Measurements from ENCODE around the gene RPTOR. TPM values are rescaled to one million over a fixed set of nuclear protein-coding genes. Genes with fewer than 3 reads are reported as not detected.

Gene RPTOR
- total and polyA plus RNA-seq, 12 donors, result 7.9 to 30.3 (median 25.6) TPM

- peaks cover 0 to 70% (median 5%) of the 10 kb centered on the region in 9 donors for H3K36me3 ChIP-seq
- H3K27me3 ChIP-seq, result no peaks in the 10 kb centered on the region
- H3K4me1 ChIP-seq, result peaks cover 3 to 21% (median 10%) of the 10 kb centered on the region in 9 donors
- no peak for ATAC-seq
- no peak for TF ChIP-seq CTCF (IDR thresholded peaks at IDR 0.05)
- H3K9me3 ChIP-seq, result no peaks in the 10 kb centered on the region
- H3K4me3 ChIP-seq, result no peak overlapping the region
- DNase-seq, result no peak
- intact Hi-C loops (cut with DNase I), result no loop called here
- H3K27ac ChIP-seq, result no peak overlapping the region
- WGBS, 2 donors, result 84 to 92% methylated on average over 42 of the region's 42 CpGs
These were observed 342.3 kb downstream of the RPTOR start for GRCh38 chr17:80886641-80887573.

- H3K27ac ChIP-seq, result no peak overlapping the region
- ATAC-seq (no peak), DNase-seq (no peak)
- peaks cover 3 to 29% (median 16%) of the 10 kb centered on the region in 9 donors for H3K4me1 ChIP-seq
- H3K27me3 ChIP-seq, result no peaks in the 10 kb centered on the region
- TF ChIP-seq CTCF (IDR thresholded peaks at IDR 0.05), result no peak
- no peaks in the 10 kb centered on the region for H3K9me3 ChIP-seq
- WGBS, 2 donors, result 90 to 94% methylated on average over 10 of the region's 10 CpGs
- H3K36me3 ChIP-seq, result peaks cover 0 to 67% (median 0%) of the 10 kb centered on the region in 9 donors
- intact Hi-C loops (cut with DNase I), result no loop called here
- no peak overlapping the region for H3K4me3 ChIP-seq
These were observed 343.1 kb downstream of the RPTOR start for GRCh38 chr17:80887639-80888175.

GRCh38 chr17:80888276-80889160 is 343.9 kb downstream of the RPTOR start:
- DNase-seq, result no peak
- H3K4me1 ChIP-seq, result peaks cover 3 to 32% (median 16%) of the 10 kb centered on the region in 9 donors
- ATAC-seq, result peak in 1 of 8 donors; percentile 14
- WGBS, 2 donors, result 79 to 87% methylated on average over 24 of the region's 24 CpGs
- no peak for TF ChIP-seq CTCF (IDR thresholded peaks at IDR 0.05)
- no peak overlapping the region for H3K27ac ChIP-seq
- no peaks in the 10 kb centered on the region for H3K9me3 ChIP-seq
- intact Hi-C loops (cut with DNase I), result no loop called here
- peaks cover 0 to 63% (median 0%) of the 10 kb centered on the region in 9 donors for H3K36me3 ChIP-seq
- no peaks in the 10 kb centered on the region for H3K27me3 ChIP-seq
- no peak overlapping the region for H3K4me3 ChIP-seq
